ENCODE measurements around the gene CAMKK2.

GRCh38 chr12:121304306-121304705 is 7.8 kb upstream of the CAMKK2 start:
- TF ChIP-seq POLR2A (IDR thresholded peaks at IDR 0.05) (no peak), CTCF (IDR thresholded peaks at IDR 0.05) (no peak), EP300 (IDR thresholded peaks at IDR 0.05; ENCODE audit: low read depth) (no peak)

All from transverse colon (tissue), 3 donors.